ENCODE results near the gene TBC1D17. TPM values are rescaled to one million over a fixed set of nuclear protein-coding genes. Genes with fewer than 3 reads are reported as not detected.

The TBC1D17 gene
- total RNA-seq, 4 donors from 2014 or later: 56.4 to 93.4 (median 59.8) TPM

GRCh38 chr19:49884109-49884508 is 6.6 kb downstream of the TBC1D17 start:
- 91 to 92% methylated on average over 18 of the region's 18 CpGs for WGBS, 2 donors
- DNase-seq (ENCODE audit: low spot score in 2 of 2): no peak
- TF ChIP-seq POLR2A (IDR thresholded peaks at IDR 0.05): no peak
- no peak for TF ChIP-seq CTCF (IDR thresholded peaks at IDR 0.05)
- intact Hi-C loops (cut with DNase I; ENCODE audit: low total_unique reads): no loop called here
- no peak overlapping the region for H3K4me3 ChIP-seq (ENCODE audit: low read depth, poor library complexity, severe bottlenecking)

- TF ChIP-seq CTCF (IDR thresholded peaks at IDR 0.05) (no peak), POLR2A (IDR thresholded peaks at IDR 0.05) (no peak)
- intact Hi-C loops (cut with DNase I; ENCODE audit: low total_unique reads): no loop called here
- no peak overlapping the region for H3K4me3 ChIP-seq (ENCODE audit: low read depth, poor library complexity, severe bottlenecking)
- 88 to 89% methylated on average over 3 of the region's 3 CpGs for WGBS, 2 donors
- no peak for DNase-seq (ENCODE audit: low spot score in 2 of 2)
Observed at GRCh38 chr19:49884760-49885159, 7.3 kb downstream of the TBC1D17 start.

GRCh38 chr19:49887037-49887664 is 9.6 kb downstream of the TBC1D17 start:
- no peak for TF ChIP-seq CTCF (IDR thresholded peaks at IDR 0.05)
- TF ChIP-seq POLR2A (IDR thresholded peaks at IDR 0.05): no peak
- H3K4me3 ChIP-seq (ENCODE audit: low read depth, poor library complexity, severe bottlenecking): no peak overlapping the region
- no peak for DNase-seq (ENCODE audit: low spot score in 2 of 2)
- WGBS, 2 donors: 63 to 71% methylated on average over 21 to 23 of the region's 23 CpGs
- intact Hi-C loops (cut with DNase I; ENCODE audit: low total_unique reads): no loop called here

- no peak for TF ChIP-seq POLR2A (IDR thresholded peaks at IDR 0.05)
- no peak for TF ChIP-seq CTCF (IDR thresholded peaks at IDR 0.05)
- 72% methylated on average over 47 to 54 of the region's 54 CpGs for WGBS, 2 donors
- no peak for DNase-seq (ENCODE audit: low spot score in 2 of 2)
- intact Hi-C loops (cut with DNase I; ENCODE audit: low total_unique reads): no loop called here
- no peak overlapping the region for H3K4me3 ChIP-seq (ENCODE audit: low read depth, poor library complexity, severe bottlenecking)
Observed at GRCh38 chr19:49887665-49888509, 10.4 kb downstream of the TBC1D17 start.

- whole genome bisulfite sequencing, 2 donors: 83 to 86% methylated on average over 3 to 17 of the region's 18 CpGs
- DNase-seq (ENCODE audit: low spot score in 2 of 2): no peak
- intact Hi-C loops (cut with DNase I; ENCODE audit: low total_unique reads): no loop called here
- H3K4me3 ChIP-seq (ENCODE audit: low read depth, poor library complexity, severe bottlenecking): no peak overlapping the region
- TF ChIP-seq POLR2A (IDR thresholded peaks at IDR 0.05) (no peak), CTCF (IDR thresholded peaks at IDR 0.05) (no peak)
Observed at GRCh38 chr19:49888510-49888824, 11.0 kb downstream of the TBC1D17 start.
